Fibroblast of the aortic adventitia (primary cell): ENCODE data around the gene NANP. TPM values are rescaled to one million over a fixed set of nuclear protein-coding genes. Genes with fewer than 3 reads are reported as not detected.
A peak's percentile ranks its signal among the peaks of the same experiment; 100 is the strongest.
"Not testable (repeated sequence)": the region's sequence is repeated elsewhere in the genome, so short reads cannot be mapped to it uniquely, and the experiment has no call there.

Experiments used
- DNase-seq: peaks from one replicate; pipeline ENCODE4 v3.0.0-alpha.2; 2010; ENCODE audit warnings: low read depth
- H3K4me3 ChIP-seq: 2 replicates; pipeline ENCODE4 v1.5.1; 2011; ENCODE audit warnings: low read depth, mild to moderate bottlenecking, control low read depth, low read length, moderate library complexity
- total RNA-seq: library from RNA; depleted of rRNA; stranded (reverse); fragments of >200 nt; gene quantifications from 2 replicates; pipeline ENCODE4 v1.2.3, GENCODE V29; 2012; ENCODE audit warnings: low replicate concordance
- TF ChIP-seq, protein P1 (sequence below): IDR thresholded peaks from 2 replicates; pipeline ENCODE4 v1.5.1; 2011; ENCODE audit warnings: mild to moderate bottlenecking, low read length, control low read depth, inconsistent platforms; ENCODE audit not compliant: insufficient read depth

The NANP gene
- total RNA-seq, 1 donor = 13.7 TPM

DNA sequence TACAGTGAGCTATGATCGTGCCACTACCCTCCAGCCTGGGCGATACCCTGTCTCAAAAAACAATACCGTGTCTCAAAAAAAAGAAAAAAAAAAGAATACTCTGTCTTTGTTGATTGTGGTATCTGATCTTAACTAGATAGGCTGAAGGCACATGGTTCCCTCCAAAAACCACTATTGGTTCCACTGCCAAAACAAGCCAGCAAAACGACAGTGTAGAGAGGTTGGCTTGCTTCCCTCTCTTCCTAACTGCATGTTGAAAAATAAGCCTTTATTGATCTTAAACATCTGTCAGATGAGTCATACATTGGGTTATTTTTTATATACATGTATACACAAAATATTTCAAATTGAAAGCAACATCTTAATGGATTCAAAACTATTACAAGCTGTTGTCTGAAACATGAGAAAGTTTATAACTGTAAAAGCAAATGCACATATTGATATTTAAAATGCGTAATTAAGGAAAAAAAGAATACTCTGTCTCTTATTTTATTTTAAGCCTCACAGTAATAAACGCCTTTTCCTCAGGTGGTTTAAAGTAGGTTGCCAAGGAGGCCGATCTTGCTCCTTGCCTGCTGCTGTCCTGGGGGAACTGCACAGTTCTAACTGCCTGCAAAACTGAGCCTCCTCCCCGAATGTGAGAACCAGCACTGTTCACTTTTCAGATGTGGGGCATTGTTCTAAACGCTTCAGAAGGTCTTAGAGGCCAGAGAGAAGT lies 31.5 kb downstream of the NANP start:
- DNase-seq = peak; percentile 35
- TF ChIP-seq, protein P1, sequence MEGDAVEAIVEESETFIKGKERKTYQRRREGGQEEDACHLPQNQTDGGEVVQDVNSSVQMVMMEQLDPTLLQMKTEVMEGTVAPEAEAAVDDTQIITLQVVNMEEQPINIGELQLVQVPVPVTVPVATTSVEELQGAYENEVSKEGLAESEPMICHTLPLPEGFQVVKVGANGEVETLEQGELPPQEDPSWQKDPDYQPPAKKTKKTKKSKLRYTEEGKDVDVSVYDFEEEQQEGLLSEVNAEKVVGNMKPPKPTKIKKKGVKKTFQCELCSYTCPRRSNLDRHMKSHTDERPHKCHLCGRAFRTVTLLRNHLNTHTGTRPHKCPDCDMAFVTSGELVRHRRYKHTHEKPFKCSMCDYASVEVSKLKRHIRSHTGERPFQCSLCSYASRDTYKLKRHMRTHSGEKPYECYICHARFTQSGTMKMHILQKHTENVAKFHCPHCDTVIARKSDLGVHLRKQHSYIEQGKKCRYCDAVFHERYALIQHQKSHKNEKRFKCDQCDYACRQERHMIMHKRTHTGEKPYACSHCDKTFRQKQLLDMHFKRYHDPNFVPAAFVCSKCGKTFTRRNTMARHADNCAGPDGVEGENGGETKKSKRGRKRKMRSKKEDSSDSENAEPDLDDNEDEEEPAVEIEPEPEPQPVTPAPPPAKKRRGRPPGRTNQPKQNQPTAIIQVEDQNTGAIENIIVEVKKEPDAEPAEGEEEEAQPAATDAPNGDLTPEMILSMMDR = no peak
- H3K4me3 ChIP-seq = no peak overlapping the region

GRCh38 chr20:25590778-25591177 lies 33.0 kb downstream of the NANP start:
- H3K4me3 ChIP-seq, DNase-seq: not testable (repeated sequence)

- no peak for DNase-seq
- no peak overlapping the region for H3K4me3 ChIP-seq
- TF ChIP-seq, protein P1 = no peak
These were observed 35.3 kb downstream of the NANP start for GRCh38 chr20:25588491-25588890.

GRCh38 chr20:25587536-25587935 lies 36.3 kb downstream of the NANP start:
- TF ChIP-seq, protein P1 = no peak
- H3K4me3 ChIP-seq = no peak overlapping the region
- DNase-seq = no peak

DNA sequence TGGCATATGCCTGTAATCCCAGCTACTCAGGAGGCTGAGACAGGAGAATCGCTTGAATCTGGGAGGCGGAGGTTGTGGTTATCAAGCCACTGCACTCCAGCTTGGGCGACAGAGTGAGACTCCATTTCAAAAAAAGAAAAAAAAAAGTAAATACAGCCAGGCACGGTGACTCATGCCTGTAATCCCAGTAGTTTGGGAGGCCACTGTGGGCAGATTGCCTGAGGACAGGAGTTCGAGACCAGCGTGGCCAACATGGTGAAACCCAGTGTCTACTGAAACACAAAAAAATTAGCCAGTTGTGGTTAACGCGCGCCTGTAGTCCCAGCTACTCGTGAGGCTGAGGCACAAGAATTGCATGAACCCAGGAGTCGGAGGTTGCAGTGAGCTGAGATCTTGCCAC lies 36.9 kb downstream of the NANP start:
- no peak overlapping the region for H3K4me3 ChIP-seq
- no peak for DNase-seq
- TF ChIP-seq, protein P1 = no peak

GRCh38 chr20:25584905-25585704 lies 38.7 kb downstream of the NANP start, which contains the start of gene NINL:
Gene NINL (minus strand): TSS chr20:25585531. CDS start chr20:25526587, 58,944 bp downstream.
- TF ChIP-seq, protein P1 = no peak
- DNase-seq = peak; percentile 45
- peak within 1 kb of the TSS; percentile 71 for H3K4me3 ChIP-seq

GRCh38 chr20:25583607-25584006 lies 40.2 kb downstream of the NANP start:
- H3K4me3 ChIP-seq, DNase-seq: not testable (repeated sequence)
